AG10803 (cell line): ENCODE data around the gene PLXND1.

Experiments used
- DNase-seq: peaks from one replicate; pipeline ENCODE4 v3.0.0; 2010; ENCODE audit warnings: low read depth
- H3K4me3 ChIP-seq: 2 replicates; pipeline ENCODE4 v1.5.1; 2011; ENCODE audit warnings: mild to moderate bottlenecking, low read length, control low read depth
- TF ChIP-seq, protein P1 (sequence below): conservative IDR thresholded peaks from 2 replicates; pipeline ENCODE4 v1.5.1; 2011; ENCODE audit warnings: mild to moderate bottlenecking, low read length, control low read depth, inconsistent platforms

The PLXND1 gene

DNA sequence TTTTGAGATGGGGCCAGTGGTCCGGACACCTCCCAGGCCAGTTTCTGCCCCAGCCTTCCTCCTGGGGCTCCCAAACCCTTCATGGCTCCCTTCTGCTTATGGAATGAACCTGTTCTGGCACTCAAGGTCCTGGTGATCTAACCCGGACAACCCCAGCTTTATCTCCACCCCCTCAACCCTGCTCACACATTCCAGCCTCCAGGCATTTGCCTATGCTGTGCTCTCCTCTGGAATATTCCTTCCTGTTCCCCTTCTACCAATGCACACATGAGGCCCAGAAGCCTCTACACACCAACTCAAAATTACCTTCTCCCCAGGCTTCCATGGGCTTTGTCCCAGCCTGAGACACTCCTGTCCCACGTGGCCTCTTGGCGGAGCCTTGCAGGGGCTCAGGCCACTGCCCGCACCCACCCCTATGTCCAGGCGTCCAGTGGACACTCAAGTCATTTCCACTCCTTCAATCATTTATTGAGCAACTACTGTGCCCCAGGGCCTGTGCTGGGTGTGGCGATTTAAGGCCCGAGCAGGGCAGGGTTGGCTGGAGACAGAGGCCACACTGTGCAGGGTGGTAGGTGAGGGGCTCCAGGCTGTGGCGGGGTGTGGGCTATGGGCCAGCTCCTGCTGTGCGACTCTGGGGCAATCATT is 18.8 kb downstream of the PLXND1 start:
- TF ChIP-seq, protein P1, sequence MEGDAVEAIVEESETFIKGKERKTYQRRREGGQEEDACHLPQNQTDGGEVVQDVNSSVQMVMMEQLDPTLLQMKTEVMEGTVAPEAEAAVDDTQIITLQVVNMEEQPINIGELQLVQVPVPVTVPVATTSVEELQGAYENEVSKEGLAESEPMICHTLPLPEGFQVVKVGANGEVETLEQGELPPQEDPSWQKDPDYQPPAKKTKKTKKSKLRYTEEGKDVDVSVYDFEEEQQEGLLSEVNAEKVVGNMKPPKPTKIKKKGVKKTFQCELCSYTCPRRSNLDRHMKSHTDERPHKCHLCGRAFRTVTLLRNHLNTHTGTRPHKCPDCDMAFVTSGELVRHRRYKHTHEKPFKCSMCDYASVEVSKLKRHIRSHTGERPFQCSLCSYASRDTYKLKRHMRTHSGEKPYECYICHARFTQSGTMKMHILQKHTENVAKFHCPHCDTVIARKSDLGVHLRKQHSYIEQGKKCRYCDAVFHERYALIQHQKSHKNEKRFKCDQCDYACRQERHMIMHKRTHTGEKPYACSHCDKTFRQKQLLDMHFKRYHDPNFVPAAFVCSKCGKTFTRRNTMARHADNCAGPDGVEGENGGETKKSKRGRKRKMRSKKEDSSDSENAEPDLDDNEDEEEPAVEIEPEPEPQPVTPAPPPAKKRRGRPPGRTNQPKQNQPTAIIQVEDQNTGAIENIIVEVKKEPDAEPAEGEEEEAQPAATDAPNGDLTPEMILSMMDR, result no peak
- DNase-seq, result peak; percentile 24

DNA sequence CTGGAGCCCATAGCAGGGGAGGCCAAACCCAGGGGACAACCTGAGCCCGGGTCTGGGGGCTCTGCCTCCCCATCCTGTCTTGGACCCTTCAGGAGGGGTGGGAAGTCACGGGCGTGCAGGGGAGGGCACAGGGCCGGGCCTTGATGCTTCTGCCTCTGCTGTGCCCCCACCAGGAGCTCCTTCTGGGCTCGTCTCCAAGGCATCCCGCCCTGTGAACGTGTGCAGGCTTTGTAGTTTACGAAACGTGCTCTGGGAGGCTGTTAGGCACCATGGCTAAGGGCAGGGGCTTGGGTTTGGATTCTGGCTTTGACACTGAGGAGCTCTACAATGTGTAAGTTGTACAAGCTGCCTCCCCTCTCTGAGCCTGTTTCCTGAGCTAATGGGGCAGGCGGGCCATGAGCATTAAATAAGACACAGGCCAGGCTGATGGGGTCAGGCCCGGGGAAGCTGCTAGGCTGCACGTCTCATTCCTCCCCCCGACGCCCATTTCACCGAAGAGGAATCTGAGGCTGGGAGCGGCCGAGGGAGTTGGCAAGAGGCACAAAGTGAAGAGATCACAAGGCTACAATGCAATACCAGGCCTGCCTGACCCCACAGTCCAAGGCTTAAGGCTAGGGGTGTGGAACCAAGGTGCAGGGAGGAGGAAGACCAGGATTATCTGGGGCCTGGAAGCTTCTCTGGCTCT is 19.6 kb downstream of the PLXND1 start:
- TF ChIP-seq, protein P1, result no peak
- DNase-seq, result peak; percentile 82
- no peak overlapping the region for H3K4me3 ChIP-seq

More for the DNA sequence above, 18.8 kb downstream of the PLXND1 start:
- H3K4me3 ChIP-seq, result no peak overlapping the region

DNA sequence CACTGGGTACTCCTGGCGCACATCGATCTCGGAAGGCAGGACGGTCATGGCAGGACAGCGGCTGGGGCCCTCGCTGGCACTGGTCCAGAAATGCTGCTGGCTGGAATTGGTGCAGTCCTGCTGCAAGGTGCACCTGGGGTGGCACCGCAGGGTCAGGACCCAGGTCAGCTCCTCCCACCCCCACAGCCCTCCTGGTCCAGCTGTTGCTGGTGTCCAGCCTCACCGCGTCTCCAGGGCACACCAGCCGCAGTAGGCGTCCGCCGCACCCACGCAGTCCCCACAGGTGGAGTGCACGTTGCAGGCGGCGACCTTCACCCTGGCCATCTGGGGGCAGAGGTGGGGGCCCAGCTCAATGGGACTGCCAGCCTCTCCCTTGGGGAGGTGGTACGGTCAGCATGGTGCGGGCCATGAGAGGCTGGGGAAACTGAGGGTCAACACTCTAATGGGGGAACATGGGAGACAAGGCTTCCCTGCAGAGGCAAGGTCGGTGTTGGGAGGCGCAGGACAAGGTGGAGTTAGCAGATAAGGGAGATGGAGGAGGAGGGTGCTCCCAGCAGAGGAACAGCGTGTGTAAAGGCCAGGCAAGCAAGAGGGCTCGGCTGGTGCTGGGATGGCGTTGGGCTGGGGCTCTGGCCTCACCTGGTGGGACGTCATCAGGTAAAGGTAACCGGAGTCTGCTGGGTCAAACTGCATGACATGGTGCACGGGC is 20.4 kb downstream of the PLXND1 start:
- H3K4me3 ChIP-seq, result no peak overlapping the region
- TF ChIP-seq, protein P1, result no peak
- DNase-seq, result no peak

DNA sequence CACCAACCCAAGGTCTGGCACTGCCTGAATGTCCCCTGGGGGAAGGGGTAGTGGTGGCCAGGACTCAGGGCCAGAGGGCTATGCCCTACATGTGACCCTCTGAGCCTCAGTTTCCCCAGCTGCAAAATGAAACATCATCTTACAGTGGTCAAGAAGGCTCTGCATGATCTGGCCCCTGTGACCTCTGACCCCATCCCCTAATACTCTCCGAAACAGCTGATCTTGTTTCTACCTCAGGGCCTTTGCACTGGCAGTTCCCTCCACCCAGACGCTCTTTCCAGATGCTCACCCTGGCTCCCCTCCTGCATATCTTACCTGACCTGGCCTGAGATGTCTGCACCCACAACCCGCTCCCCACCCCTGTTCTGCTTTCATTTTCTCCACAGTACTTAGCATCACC is 21.8 kb downstream of the PLXND1 start:
- TF ChIP-seq, protein P1, result no peak
- no peak for DNase-seq
- no peak overlapping the region for H3K4me3 ChIP-seq

DNA sequence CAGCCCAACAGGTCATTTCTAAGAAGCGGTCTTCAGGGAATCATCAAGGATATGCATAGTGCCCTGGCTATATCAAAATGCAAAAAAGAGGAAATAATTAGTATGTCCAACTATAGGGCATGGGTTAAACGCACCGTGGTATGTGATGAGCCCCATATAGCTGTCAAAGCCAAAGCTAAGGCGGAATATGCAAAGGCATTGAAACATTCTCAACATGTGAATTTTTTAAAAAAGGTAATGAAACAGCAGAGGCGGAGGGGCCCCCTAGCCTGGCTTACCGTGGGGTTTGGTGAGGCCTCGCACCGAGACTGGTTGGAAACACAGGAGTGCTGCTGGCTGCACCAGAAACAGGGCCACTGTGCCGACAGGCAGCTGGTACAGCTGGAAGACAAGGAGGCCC is 23.2 kb downstream of the PLXND1 start:
- DNase-seq, result no peak
- TF ChIP-seq, protein P1, result no peak
- H3K4me3 ChIP-seq, result no peak overlapping the region

DNA sequence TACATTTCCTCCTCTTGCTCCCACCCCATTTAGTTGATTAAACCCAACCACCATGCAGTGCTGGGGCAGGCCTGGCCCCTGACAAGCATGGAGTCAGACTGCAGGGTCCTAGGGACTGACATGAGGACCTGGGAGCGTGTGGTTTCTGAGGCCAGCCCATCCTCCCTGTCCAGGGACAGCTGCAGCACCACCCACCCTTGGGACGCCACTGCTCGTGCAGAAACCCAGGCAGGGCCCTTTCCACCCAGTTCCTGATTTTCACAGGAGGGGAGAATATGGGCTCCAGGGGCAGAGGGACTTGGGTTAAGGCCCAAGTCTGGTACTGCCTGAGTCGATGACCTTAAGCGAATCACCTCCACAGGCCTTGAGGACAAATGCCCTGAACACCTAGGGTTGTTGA is 23.7 kb downstream of the PLXND1 start:
- TF ChIP-seq, protein P1, result no peak
- no peak overlapping the region for H3K4me3 ChIP-seq
- DNase-seq, result no peak

DNA sequence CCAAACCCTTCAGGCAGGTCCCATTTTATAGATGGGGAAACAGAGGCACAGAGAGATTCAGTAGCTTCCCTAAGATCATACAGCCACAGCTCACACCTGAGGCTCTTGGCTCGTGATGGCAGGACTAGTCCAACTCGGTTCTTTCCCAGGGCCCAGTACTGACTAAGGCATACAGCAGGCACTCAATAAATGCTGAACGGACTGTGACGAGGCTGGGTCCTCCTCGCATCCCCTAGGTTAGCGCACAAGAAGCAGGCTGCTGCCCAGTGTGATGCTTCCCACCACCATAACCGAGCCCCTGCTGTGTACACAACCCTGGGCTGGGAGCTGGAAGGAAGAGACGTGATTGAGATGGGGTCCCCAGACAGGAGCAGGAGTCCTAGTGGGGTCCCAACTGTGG is 24.9 kb downstream of the PLXND1 start:
- H3K4me3 ChIP-seq, result no peak overlapping the region
- DNase-seq, result no peak
- TF ChIP-seq, protein P1, result no peak
